D721Med (cell line): ENCODE data around the gene AAGAB.
"Not testable (repeated sequence)": the region's sequence is repeated elsewhere in the genome, so short reads cannot be mapped to it uniquely, and the experiment has no call there.

Experiments
- DNase-seq: peaks from one replicate; pipeline ENCODE4 v3.0.0; 2011; ENCODE audit warnings: low spot score; ENCODE audit not compliant: insufficient read length
- FAIRE-seq: peaks from 2 replicates; lab custom pipeline; 2011; peaks lifted over from hg19 to GRCh38; lab: Jason Lieb, UNC
- CTCF ChIP-seq: IDR thresholded peaks from 2 replicates; pipeline ENCODE4 v1.5.1; 2012; ENCODE audit warnings: mild to moderate bottlenecking, control low read depth; ENCODE audit not compliant: insufficient read depth; ENCODE audit errors: missing control alignments

AAGAB gene

GRCh38 chr15:67259806-67260205 is 5.3 kb upstream of the AAGAB start:
- TF ChIP-seq CTCF, result no peak
- FAIRE-seq, result no peak
- no peak for DNase-seq

- TF ChIP-seq CTCF, result no peak
- no peak for FAIRE-seq
- no peak for DNase-seq
Measured at GRCh38 chr15:67259379-67259778, 4.9 kb upstream of the AAGAB start.

GRCh38 chr15:67258412-67258811 is 4.0 kb upstream of the AAGAB start:
- FAIRE-seq, DNase-seq: not testable (repeated sequence)

GRCh38 chr15:67256051-67256450 is 1.6 kb upstream of the AAGAB start:
- no peak for TF ChIP-seq CTCF
- FAIRE-seq (no peak), DNase-seq (no peak)

- TF ChIP-seq CTCF, result no peak
- DNase-seq, result no peak
- no peak for FAIRE-seq
Measured at GRCh38 chr15:67253549-67254237, 768 bp downstream of the AAGAB start.

GRCh38 chr15:67253101-67253500 is 1.4 kb downstream of the AAGAB start:
- DNase-seq (no peak), FAIRE-seq (no peak)
- no peak for TF ChIP-seq CTCF

- no peak for TF ChIP-seq CTCF
- FAIRE-seq (no peak), DNase-seq (no peak)
Measured at GRCh38 chr15:67251318-67251717, 3.1 kb downstream of the AAGAB start.

GRCh38 chr15:67249830-67250229 is 4.6 kb downstream of the AAGAB start:
- no peak for FAIRE-seq
- DNase-seq, result no peak
- TF ChIP-seq CTCF, result no peak
